ENCODE data around the gene BTRC.

DNA sequence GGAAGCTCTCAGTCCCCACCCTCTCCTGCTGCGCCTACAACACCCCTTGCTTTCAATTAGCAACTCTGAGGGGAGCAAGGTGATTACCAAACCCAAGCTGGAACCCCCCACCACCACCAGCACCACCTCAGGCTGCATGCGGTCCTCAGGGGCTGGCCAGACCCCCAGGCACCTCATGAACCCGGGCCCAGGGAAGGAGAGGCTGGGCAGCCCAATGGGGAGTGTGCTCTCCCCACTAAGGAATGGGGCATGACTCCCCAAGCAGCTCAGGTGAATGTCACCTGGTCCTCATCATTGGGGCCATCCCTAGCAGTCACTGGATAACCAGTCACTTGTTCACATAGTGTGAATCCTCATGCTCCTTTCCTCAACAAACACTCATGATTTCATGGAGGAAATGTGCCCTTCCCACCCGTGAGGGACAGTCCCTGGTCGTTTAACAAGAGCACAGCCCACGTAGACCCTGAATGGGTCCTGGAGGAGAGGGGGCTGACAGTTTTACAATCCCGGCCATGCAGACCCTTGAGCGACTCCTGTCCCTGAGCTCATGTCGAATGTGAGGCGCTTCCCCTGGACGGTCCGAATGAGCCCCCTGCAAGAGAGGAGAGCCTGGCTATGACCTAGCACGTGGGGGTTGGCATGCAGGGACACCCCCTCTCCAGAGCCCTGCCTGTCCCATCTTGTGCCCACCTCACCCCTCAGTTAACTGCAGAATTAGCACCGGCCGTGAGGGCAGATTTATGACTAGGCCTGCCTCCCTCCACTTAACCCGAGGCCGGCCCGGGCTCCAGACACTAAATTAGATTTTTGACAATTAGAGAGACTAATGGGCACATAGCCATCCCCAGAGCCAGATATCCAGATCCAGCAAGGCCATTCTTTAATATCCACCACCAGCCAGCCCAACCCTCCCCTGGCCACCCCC, 205.0 kb downstream of the BTRC start:
- TF ChIP-seq POLR2A (IDR thresholded peaks at IDR 0.05) (no peak), EP300 (IDR thresholded peaks at IDR 0.05) (no peak), POLR2AphosphoS5 (IDR thresholded peaks at IDR 0.05) (no peak)
- TF ChIP-seq, protein P1, sequence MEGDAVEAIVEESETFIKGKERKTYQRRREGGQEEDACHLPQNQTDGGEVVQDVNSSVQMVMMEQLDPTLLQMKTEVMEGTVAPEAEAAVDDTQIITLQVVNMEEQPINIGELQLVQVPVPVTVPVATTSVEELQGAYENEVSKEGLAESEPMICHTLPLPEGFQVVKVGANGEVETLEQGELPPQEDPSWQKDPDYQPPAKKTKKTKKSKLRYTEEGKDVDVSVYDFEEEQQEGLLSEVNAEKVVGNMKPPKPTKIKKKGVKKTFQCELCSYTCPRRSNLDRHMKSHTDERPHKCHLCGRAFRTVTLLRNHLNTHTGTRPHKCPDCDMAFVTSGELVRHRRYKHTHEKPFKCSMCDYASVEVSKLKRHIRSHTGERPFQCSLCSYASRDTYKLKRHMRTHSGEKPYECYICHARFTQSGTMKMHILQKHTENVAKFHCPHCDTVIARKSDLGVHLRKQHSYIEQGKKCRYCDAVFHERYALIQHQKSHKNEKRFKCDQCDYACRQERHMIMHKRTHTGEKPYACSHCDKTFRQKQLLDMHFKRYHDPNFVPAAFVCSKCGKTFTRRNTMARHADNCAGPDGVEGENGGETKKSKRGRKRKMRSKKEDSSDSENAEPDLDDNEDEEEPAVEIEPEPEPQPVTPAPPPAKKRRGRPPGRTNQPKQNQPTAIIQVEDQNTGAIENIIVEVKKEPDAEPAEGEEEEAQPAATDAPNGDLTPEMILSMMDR (IDR thresholded peaks at IDR 0.05), result no peak

All from sigmoid colon (tissue), 4 donors.